OCI-LY7 (cell line): Measurements from ENCODE around the gene ADD1. TPM values are rescaled to one million over a fixed set of nuclear protein-coding genes. Genes with fewer than 3 reads are reported as not detected.

Experiments
- BruUV-seq: library from RNA; stranded (reverse); fragments of 400-500 nt; replicated peaks from 2 replicates; lab custom pipeline; 2021; lab: Mats Ljungman, UMichigan
- CTCF ChIA-PET: fragments of 300-600 bp; sonication (Branson Sonifier 250); formaldehyde crosslinking; loops from one replicate; lab custom pipeline; 2022; ENCODE audit warnings: antibody characterized with exemption; ENCODE audit not compliant: unreplicated experiment; lab: Charles Lee
- POLR2A ChIA-PET: fragments of 300-600 bp; sonication (Branson Sonifier 250); formaldehyde crosslinking; loops from one replicate; lab custom pipeline; 2022; ENCODE audit warnings: antibody characterized with exemption; lab: Charles Lee
- DNase-seq: peaks from one replicate; pipeline ENCODE4 v3.0.0-alpha.2; 2015; ENCODE audit warnings: low spot score
- H2AFZ ChIP-seq: fragments of 200-600 bp; sonication (generic), shearing (Covaris generic); 2 replicates; pipeline ENCODE4 v1.6.1; 2014; ENCODE audit warnings: mild to moderate bottlenecking, antibody characterized with exemption, low read length, moderate library complexity
- H3K27ac ChIP-seq: fragments of 200-600 bp; sonication (generic); 2 replicates; pipeline ENCODE4 v1.5.1; 2014; ENCODE audit warnings: mixed run types, low read depth, mild to moderate bottlenecking, moderate library complexity, low read length, inconsistent platforms; ENCODE audit not compliant: poor library complexity, severe bottlenecking
- H3K36me3 ChIP-seq: fragments of 200-600 bp; sonication (generic); 2 replicates; pipeline ENCODE4 v1.6.1; 2014; ENCODE audit warnings: mild to moderate bottlenecking, antibody characterized with exemption, low read length, moderate library complexity, mixed read lengths; ENCODE audit not compliant: insufficient read depth
- H3K4me1 ChIP-seq: fragments of 200-600 bp; sonication (generic); 2 replicates; pipeline ENCODE4 v1.5.1; 2014; ENCODE audit warnings: mild to moderate bottlenecking, low read length; ENCODE audit not compliant: insufficient read depth, poor library complexity, severe bottlenecking
- H3K4me2 ChIP-seq: fragments of 200-600 bp; sonication (generic); 2 replicates; pipeline ENCODE4 v1.6.1; 2014; ENCODE audit warnings: mild to moderate bottlenecking, low read length
- H3K4me3 ChIP-seq: fragments of 200-600 bp; sonication (generic); 2 replicates; pipeline ENCODE4 v1.5.1; 2014; ENCODE audit warnings: mild to moderate bottlenecking, low read depth, low read length; ENCODE audit not compliant: poor library complexity, severe bottlenecking
- H3K79me2 ChIP-seq: fragments of 200-600 bp; sonication (generic); 2 replicates; pipeline ENCODE4 v1.6.1; 2016; ENCODE audit warnings: low read depth, mild to moderate bottlenecking, low read length, moderate library complexity, mixed read lengths; ENCODE audit not compliant: insufficient read depth
- H3K9me2 ChIP-seq: fragments of 200-600 bp; sonication (generic); 2 replicates; pipeline ENCODE4 v1.6.1; 2016; ENCODE audit warnings: mild to moderate bottlenecking, low read length, mixed read lengths; ENCODE audit not compliant: insufficient read depth
- H3K9me3 ChIP-seq: fragments of 200-600 bp; sonication (generic); 2 replicates; pipeline ENCODE4 v1.6.1; 2014; ENCODE audit warnings: mild to moderate bottlenecking, mixed run types, low read length, mixed read lengths
- H4K20me1 ChIP-seq: fragments of 200-600 bp; sonication (generic); 2 replicates; pipeline ENCODE4 v1.6.1; 2014; ENCODE audit warnings: mild to moderate bottlenecking, antibody characterized with exemption, low read length, moderate library complexity, mixed read lengths; ENCODE audit not compliant: insufficient read depth
- CTCF ChIP-seq: fragments of 200-600 bp; sonication (generic); conservative IDR thresholded peaks from 2 replicates; pipeline ENCODE4 v1.5.1; 2014; ENCODE audit warnings: mild to moderate bottlenecking, antibody characterized with exemption, low read length, moderate library complexity, mixed read lengths
- EZH2phosphoT487 ChIP-seq: fragments of 200-600 bp; sonication (generic); IDR thresholded peaks from 2 replicates; pipeline ENCODE4 v1.6.1; 2018; ENCODE audit warnings: low read depth, borderline replicate concordance, mild to moderate bottlenecking, mixed run types, antibody characterized with exemption, low read length, moderate library complexity, mixed read lengths
- intact Hi-C: fragments of 100-400 bp; cut with micrococcal nuclease; formaldehyde crosslinking; loops from one replicate; pipeline ENCODE4 v1.10.0; 2022; ENCODE audit not compliant: unreplicated experiment
- total RNA-seq, 2 experiments: library from RNA; depleted of rRNA in 1 of 2; stranded (reverse); fragments of >200 nt in 1 of 2; shearing (Covaris generic) in 1 of 2; gene quantifications; 2 replicates each; pipeline ENCODE4 v1.2.3, GENCODE V29; 2014 to 2022

ADD1 gene
- total RNA-seq, 2 experiments from 2014 or later: 85.3 to 108 TPM

GRCh38 chr4:2925931-2926860, 82.6 kb downstream of the ADD1 start:
- TF ChIP-seq EZH2phosphoT487 (no peak), CTCF (no peak)
- H3K9me2 ChIP-seq: no peaks in the 10 kb centered on the region
- intact Hi-C loops: no loop called here
- H3K4me2 ChIP-seq: no peak overlapping the region
- H3K4me1 ChIP-seq: peaks cover 12% of the 10 kb centered on the region
- no peaks in the 10 kb centered on the region for H4K20me1 ChIP-seq
- no peak overlapping the region for H2AFZ ChIP-seq
- no peak overlapping the region for H3K4me3 ChIP-seq
- ChIA-PET CTCF (no interaction called here), POLR2A (no interaction called here)
- DNase-seq: no peak
- H3K79me2 ChIP-seq: no peaks in the 10 kb centered on the region
- H3K27ac ChIP-seq: no peak overlapping the region
- no peaks in the 10 kb centered on the region for H3K9me3 ChIP-seq
- BruUV-seq: no TSS peak
- H3K36me3 ChIP-seq: peaks cover 26% of the 10 kb centered on the region

GRCh38 chr4:2927016-2927695, 83.5 kb downstream of the ADD1 start:
- Histone ChIP-seq H3K4me2 (no peak overlapping the region), H3K9me3 (no peaks in the 10 kb centered on the region), H3K9me2 (no peaks in the 10 kb centered on the region), H3K4me1 (peaks cover 22% of the 10 kb centered on the region), H4K20me1 (no peaks in the 10 kb centered on the region), H2AFZ (no peak overlapping the region), H3K79me2 (no peaks in the 10 kb centered on the region), H3K36me3 (peaks cover 30% of the 10 kb centered on the region), H3K4me3 (no peak overlapping the region), H3K27ac (no peak overlapping the region)
- no peak for TF ChIP-seq CTCF
- no peak for TF ChIP-seq EZH2phosphoT487
- CTCF ChIA-PET: no interaction called here
- DNase-seq: no peak
- no TSS peak for BruUV-seq
- POLR2A ChIA-PET: no interaction called here
- intact Hi-C loops: no loop called here

GRCh38 chr4:2927696-2928075, 84.0 kb downstream of the ADD1 start:
- Histone ChIP-seq H2AFZ (no peak overlapping the region), H3K79me2 (no peaks in the 10 kb centered on the region), H3K4me1 (peaks cover 24% of the 10 kb centered on the region), H3K27ac (no peak overlapping the region), H3K4me2 (no peak overlapping the region), H3K9me2 (no peaks in the 10 kb centered on the region), H3K4me3 (no peak overlapping the region), H4K20me1 (no peaks in the 10 kb centered on the region), H3K36me3 (peaks cover 30% of the 10 kb centered on the region), H3K9me3 (no peaks in the 10 kb centered on the region)
- TF ChIP-seq EZH2phosphoT487 (no peak), CTCF (no peak)
- no peak for DNase-seq
- POLR2A ChIA-PET: no interaction called here
- no TSS peak for BruUV-seq
- CTCF ChIA-PET: no interaction called here
- intact Hi-C loops: no loop called here
